GM15510 (cell line): ENCODE results near the gene P4HTM.

Source experiments
- POLR2A ChIP-seq: IDR thresholded peaks from 3 replicates; pipeline ENCODE4 v1.6.1; 2011; ENCODE audit warnings: borderline replicate concordance; ENCODE audit not compliant: insufficient read length; ENCODE audit errors: extremely low read depth

Gene P4HTM

DNA sequence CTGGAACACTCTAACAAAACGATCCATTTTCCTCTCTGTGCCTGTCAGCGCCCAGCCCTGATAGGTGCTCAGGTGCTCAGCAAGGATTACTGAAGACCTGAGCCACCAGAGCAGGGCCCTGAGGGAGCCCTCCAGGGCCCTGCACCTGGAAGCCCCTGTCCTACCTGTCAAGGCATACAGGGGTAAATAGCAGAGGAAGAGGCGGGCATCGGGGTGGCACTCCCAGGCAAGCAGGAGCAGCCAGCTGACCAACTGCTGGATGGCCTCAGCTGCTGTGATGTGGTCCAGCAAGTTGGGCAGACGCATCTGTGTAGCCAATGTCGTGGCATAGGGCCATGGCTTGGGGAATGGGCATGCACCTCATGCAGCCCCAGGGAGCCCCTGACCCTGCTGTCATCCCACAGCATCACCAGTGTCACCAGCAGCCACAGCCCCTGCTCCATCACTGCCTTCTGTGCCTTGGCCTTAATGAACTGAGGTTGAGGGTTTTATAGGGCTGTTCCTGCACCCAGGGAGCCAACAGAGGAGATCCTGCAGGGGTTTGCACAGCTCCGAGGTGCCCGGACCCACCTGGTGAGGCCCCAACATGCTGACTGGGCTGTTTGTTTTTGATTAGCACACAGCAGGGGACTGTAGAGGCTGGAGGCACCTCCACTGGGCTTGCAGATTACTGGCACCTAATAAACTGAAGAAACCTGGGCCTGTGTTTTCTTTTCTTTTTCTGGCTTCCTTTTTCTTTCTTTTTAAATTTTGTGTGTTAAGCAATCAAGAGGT is 9.2 kb downstream of the P4HTM start:
- no peak for TF ChIP-seq POLR2A

DNA sequence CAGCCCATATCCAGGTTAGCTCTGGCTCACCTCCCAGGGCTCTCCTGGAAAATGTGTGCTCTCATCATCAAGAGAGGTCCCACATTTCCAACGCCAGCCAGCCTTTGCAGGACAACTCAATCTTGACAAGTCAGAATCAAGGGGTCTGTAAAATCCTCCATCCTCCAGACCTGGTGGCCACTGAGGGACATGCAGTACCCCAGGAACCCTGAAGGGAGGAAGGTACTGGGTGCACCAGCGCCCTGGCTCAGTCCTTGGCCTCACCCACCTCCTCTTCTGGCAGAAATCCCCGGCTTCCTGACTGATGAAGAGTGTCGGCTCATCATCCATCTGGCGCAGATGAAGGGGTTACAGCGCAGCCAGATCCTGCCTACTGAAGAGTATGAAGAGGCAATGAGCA is 11.1 kb downstream of the P4HTM start:
- TF ChIP-seq POLR2A, result no peak

DNA sequence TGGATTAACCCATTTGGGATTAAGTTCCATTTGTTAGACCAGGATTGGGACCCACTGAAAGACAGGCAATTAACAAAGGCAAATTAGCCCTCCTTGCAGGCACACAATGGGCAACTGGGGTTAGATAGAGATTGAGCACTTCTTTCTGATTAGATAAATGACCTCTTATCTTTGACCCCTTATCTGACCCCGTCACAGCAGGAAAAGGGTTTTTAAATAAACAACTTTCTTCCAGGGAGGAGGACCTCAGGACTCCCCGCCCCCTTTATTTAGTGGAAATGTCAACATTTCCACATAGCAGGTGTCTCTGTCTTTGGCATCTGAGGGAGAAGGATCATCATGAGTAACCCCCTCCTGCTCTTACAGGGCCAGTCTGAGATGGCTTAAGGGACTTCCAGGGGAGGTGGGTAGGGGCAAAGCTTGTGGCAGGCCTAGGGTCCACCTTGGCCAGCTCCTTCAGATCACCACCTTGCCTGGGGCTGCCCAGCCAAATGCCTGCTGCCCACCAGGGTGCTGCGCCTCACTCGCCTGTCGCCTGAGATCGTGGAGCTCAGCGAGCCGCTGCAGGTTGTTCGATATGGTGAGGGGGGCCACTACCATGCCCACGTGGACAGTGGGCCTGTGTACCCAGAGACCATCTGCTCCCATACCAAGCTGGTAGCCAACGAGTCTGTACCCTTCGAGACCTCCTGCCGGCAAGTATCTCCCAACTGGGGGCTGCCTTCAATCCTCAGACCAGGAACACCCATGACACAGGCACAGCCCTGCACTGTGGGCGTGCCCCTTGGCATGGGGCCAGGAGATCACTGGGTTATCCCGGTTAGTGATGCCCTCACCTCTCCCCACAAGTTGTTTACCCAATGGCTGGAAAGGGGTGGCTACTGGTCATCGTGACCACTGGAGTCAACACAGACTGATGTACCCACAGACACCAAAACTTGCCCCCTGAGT is 14.6 kb downstream of the P4HTM start:
- no peak for TF ChIP-seq POLR2A

DNA sequence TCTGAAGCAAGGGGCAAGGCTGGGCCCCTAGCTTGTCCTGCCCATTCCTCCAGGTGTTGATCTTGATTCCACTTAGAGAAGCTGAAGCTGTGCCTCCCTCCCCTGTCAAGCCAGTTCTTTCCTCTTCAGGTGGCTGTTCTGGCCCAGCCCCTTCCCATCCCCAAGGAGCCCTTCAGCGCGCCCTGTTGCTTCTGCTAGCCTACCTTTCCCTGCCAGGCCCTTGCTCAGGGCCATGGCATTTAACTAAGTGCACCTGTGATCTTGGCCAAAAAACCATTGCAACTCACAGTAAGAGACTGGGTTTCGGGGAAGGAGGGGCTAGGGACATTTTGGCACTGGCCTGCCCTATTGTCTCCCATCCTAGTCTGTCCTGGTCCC is 15.3 kb downstream of the P4HTM start:
- no peak for TF ChIP-seq POLR2A

DNA sequence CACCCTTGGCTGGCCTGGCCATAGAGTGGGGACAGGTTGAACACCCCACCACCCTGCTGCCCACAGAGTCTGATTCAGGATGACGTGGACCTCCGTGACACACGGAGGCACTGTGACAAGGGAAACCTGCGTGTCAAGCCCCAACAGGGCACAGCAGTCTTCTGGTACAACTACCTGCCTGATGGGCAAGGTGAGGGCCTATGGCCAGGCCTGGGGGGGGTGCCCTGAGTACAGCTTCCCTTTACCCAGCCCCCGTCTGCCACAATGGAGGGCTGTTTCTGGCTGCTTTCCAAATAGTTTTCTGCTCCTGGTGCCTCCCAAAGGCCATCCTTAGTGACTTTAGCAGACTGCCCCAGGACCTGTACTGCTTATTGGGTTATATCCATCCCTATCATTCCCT is 16.0 kb downstream of the P4HTM start:
- no peak for TF ChIP-seq POLR2A

DNA sequence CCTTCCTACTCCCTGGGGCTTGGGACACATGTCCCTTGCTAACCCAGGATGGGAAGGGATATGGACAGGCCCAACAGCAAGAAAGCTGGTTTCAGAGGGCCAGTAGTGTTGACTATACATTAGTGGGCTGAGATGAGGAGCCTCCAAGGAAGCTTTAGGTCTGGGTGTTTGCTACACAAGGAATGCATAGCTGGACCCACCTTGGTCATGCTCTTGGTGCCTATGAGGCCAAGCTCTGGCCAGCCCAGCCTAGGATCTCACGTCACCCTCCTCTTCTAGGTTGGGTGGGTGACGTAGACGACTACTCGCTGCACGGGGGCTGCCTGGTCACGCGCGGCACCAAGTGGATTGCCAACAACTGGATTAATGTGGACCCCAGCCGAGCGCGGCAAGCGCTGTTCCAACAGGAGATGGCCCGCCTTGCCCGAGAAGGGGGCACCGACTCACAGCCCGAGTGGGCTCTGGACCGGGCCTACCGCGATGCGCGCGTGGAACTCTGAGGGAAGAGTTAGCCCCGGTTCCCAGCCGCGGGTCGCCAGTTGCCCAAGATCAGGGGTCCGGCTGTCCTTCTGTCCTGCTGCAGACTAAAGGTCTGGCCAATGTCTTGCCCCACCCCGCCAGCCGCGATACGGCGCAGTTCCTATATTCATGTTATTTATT is 16.5 kb downstream of the P4HTM start:
- TF ChIP-seq POLR2A, result no peak

DNA sequence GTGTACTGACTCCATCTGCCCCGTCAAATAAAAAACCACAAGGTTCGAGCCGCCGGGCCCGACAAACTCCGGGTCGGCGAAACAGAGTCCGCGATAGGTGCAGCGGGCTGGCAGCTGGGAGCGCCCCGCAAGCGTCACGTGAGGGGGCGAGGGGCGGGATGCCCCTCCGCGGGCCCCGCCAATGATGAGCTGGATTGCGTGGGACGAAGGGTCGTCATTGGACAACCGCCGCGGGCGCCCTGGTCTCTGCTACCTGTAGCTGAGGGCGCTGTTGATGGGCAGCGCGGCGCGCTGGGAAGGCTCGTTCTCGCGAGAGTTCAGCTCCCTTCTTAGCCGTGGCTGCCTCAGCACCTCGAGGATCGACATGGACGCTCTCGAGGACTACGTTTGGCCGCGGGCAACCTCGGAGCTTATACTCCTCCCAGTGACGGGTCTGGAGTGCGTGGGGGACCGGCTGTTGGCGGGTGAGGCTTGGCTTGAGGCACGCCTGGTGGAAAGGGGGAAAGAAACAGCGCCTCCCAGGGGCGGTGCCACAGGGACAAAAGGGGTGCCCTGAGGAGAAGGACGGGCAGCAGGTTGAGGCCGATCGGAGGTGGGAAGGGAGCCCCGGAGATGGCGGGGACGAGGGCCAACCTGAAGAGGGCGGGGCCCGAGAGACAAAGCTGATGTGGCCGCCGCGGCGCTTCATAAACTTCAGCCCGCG is 17.2 kb downstream of the P4HTM start, which contains the start of gene WDR6:
Gene WDR6 (plus strand): TSS at position 324 of the 703 bp plus-strand sequence. CDS start 41 bp downstream, at position 365.
- peak; percentile 89 for TF ChIP-seq POLR2A

DNA sequence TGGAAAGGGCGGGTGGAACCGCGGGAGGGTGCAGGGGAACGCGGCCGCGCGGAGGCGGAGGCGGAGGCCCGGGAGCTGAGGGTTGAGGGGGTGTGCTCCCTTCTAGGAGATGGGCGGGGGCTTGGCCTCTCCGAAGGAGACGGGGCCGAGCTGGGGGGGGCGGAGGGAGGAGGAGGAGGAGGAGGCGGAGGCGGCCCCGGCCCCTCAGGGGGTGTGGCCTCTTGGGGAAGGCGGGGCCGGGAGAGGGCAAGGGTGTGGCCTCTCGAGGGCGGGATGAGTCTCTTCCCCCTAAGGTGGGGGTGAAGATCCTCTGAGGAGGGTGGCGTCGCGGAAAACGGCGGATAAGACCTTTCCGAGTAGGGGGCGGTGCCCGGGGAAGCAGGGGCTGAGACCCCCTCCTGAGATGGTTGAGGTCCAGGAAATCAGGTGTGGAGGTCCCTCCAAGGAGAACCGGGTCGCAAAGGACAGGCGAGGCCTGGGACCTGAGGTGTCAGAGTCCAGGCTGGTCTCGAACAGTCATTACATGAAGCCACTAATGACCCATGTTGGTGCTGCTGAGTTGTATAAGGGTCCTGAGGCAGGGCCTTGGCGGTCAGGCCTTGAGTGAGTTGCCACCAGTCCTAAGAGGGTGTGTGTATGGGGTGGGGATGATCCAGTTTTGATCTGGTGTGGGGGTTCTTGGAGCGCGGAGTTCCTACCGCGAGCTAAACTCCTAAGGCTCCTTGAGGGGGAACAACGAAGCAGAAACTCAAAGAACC is 17.9 kb downstream of the P4HTM start:
- no peak for TF ChIP-seq POLR2A

DNA sequence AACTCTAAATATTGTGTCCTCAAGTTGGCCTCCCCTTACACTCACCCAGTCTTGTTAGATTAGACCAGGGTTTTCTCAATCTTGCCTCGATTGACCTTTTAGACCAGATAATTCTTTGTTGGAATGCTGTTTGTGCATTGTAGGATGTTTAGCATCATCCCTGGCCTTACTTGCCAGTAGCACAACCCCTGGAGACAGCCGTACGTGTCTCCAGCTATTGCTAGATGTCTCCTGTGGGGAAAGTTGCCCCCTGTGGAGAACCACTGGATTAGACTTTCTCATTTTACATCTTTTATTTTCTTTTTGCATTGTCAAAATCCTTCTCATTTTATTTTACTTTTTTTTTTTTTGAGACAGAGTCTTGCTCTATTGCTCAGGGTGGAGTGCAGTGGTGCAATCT is 19.4 kb downstream of the P4HTM start:
- TF ChIP-seq POLR2A, result no peak

DNA sequence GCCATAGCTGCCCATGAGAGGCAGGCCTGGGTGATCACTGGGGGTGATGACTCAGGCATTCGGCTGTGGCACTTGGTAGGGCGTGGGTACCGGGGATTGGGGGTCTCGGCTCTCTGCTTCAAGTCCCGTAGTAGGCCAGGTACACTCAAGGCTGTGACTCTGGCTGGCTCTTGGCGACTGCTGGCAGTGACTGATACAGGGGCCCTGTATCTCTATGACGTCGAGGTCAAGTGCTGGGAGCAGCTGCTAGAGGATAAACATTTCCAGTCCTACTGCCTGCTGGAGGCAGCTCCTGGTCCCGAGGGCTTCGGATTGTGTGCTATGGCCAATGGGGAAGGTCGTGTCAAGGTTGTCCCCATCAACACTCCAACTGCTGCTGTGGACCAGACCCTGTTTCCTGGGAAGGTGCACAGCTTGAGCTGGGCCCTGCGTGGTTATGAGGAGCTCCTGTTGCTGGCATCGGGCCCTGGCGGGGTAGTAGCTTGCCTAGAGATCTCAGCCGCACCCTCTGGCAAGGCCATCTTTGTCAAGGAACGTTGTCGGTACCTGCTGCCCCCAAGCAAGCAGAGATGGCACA is 22.5 kb downstream of the P4HTM start:
- no peak for TF ChIP-seq POLR2A

DNA sequence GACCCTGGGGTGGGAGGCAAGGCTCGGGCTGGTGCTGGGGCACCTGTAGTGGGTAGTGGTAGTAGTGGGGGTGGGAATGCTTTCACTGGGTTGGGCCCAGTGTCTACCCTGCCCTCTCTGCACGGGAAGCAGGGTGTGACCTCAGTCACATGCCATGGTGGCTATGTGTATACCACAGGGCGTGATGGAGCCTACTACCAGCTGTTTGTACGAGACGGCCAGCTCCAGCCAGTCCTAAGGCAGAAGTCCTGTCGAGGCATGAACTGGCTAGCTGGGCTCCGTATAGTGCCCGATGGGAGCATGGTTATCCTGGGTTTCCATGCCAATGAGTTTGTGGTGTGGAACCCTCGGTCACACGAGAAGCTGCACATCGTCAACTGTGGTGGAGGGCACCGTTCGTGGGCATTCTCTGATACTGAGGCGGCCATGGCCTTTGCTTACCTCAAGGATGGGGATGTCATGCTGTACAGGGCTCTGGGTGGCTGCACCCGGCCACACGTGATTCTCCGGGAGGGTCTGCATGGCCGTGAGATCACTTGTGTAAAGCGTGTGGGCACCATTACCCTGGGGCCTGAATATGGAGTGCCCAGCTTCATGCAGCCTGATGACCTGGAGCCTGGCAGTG is 23.2 kb downstream of the P4HTM start:
- no peak for TF ChIP-seq POLR2A

DNA sequence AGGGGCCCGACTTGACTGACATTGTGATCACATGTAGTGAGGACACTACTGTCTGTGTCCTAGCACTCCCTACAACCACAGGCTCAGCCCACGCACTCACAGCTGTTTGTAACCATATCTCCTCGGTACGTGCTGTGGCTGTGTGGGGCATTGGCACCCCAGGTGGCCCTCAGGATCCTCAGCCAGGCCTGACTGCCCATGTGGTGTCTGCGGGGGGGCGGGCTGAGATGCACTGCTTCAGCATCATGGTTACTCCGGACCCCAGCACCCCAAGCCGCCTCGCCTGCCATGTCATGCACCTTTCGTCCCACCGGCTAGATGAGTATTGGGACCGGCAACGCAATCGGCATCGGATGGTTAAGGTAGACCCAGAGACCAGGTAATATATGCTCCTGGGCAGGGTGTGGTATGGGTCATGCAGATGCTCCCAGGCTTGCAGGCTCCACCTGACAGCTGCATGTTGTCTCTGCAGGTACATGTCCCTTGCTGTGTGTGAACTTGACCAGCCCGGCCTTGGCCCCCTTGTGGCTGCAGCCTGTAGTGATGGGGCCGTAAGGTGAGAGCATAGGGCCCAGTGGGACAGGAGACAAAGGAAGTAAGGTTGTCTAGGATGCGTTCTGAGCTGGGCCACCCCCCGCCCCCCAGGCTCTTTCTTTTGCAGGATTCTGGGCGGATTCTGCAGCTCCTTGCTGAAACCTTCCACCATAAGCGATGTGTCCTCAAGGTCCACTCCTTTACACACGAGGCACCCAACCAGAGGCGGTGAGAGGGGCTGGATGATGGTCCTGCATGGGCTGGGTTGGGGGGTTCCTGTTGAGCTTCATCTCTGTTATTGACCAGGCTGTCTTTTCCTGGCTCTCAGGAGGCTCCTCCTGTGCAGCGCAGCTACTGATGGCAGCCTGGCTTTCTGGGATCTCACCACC is 24.0 kb downstream of the P4HTM start:
- no peak for TF ChIP-seq POLR2A

DNA sequence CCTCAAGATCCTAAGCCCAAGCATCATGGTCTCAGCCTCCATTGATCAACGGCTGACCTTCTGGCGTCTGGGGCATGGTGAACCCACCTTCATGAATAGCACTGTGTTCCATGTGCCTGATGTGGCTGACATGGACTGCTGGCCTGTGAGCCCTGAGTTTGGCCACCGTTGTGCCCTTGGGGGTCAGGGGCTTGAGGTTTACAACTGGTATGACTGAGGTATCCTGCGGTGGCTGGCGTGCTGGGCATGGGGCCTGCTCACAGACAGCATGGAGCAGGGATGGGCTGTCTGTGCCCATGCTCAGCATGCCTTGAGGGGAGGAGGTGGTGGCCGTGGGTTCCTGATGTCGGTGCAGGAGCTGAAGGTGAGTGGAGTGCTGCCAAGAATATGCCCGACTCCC is 25.0 kb downstream of the P4HTM start:
- TF ChIP-seq POLR2A, result no peak

DNA sequence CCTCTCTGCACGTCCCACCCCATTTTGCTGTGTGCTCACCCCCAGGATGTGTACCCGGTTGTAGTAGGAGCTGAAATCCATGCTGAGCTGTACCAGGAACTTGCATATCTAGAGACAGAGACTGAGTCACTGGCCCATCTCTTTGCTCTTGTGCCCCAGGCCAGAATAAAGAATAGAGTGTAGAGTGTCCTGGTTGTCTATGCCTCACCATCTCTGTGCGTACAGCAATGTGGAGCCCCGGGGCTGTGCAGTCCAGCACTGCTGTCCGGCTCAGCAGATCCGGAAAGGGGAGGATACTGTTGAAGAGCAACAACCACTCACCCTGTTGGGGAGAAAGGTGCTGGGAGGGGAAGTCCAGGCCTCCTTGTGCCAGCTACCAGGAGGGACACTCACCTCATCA is 25.7 kb downstream of the P4HTM start:
- TF ChIP-seq POLR2A, result no peak
